H9 (cell line): ENCODE data around the gene DDX28. TPM values are rescaled to one million over a fixed set of nuclear protein-coding genes. Genes with fewer than 3 reads are reported as not detected.

ENCODE experiments used
- DNase-seq: peaks from one replicate; pipeline ENCODE4 v3.0.0-alpha.2; 2017
- H2AFZ ChIP-seq: one replicate; pipeline ENCODE4 v1.6.1; 2013; ENCODE audit warnings: mild to moderate bottlenecking, low read length, control low read depth, moderate library complexity
- H2AK5ac ChIP-seq: 2 replicates; pipeline ENCODE4 v1.6.1; 2013; ENCODE audit warnings: low read length, control low read depth, mixed read lengths; ENCODE audit not compliant: insufficient read length
- H2BK120ac ChIP-seq: one replicate; pipeline ENCODE4 v1.6.1; 2013; ENCODE audit warnings: low read depth, mild to moderate bottlenecking, low read length, control low read depth, inconsistent platforms; ENCODE audit not compliant: poor library complexity, severe bottlenecking
- H2BK12ac ChIP-seq: 2 replicates; pipeline ENCODE4 v1.6.1; 2013; ENCODE audit warnings: low read length, control low read depth, mixed read lengths, low read depth; ENCODE audit not compliant: insufficient read length
- H2BK15ac ChIP-seq: 2 replicates; pipeline ENCODE4 v1.6.1; 2013; ENCODE audit warnings: low read depth, low read length, control low read depth
- H2BK20ac ChIP-seq: one replicate; pipeline ENCODE4 v1.6.1; 2013; ENCODE audit warnings: low read depth, mild to moderate bottlenecking, low read length, control low read depth, inconsistent platforms; ENCODE audit not compliant: poor library complexity, severe bottlenecking
- H2BK5ac ChIP-seq: 2 replicates; pipeline ENCODE4 v1.6.1; 2013; ENCODE audit warnings: low read length, control low read depth, mixed read lengths; ENCODE audit not compliant: insufficient read length
- H3K14ac ChIP-seq: 2 replicates; pipeline ENCODE4 v1.6.1; 2013; ENCODE audit warnings: low read length, control low read depth; ENCODE audit not compliant: insufficient read depth
- H3K18ac ChIP-seq: 2 replicates; pipeline ENCODE4 v1.6.1; 2013; ENCODE audit warnings: low read depth, mild to moderate bottlenecking, mixed read lengths, low read length, control low read depth; ENCODE audit not compliant: insufficient read length
- H3K23ac ChIP-seq: 2 replicates; pipeline ENCODE4 v1.6.1; 2013; ENCODE audit warnings: low read length, control low read depth, mixed read lengths, low read depth; ENCODE audit not compliant: insufficient read length
- H3K23me2 ChIP-seq: 2 replicates; pipeline ENCODE4 v1.6.1; 2013; ENCODE audit warnings: low read depth, mild to moderate bottlenecking, mixed read lengths, low read length, control low read depth; ENCODE audit not compliant: insufficient read length, poor library complexity, severe bottlenecking
- H3K27ac ChIP-seq: 2 replicates; pipeline ENCODE4 v1.5.1; 2013; ENCODE audit warnings: low read length, control low read depth, mixed read lengths, low read depth; ENCODE audit not compliant: insufficient read length
- H3K27me3 ChIP-seq: 2 replicates; pipeline ENCODE4 v1.6.1; 2013; ENCODE audit warnings: low read length, control low read depth, inconsistent platforms; ENCODE audit not compliant: insufficient read depth
- H3K4ac ChIP-seq: 2 replicates; pipeline ENCODE4 v1.6.1; 2013; ENCODE audit warnings: low read depth, mild to moderate bottlenecking, control low read depth, inconsistent platforms, low read length, moderate library complexity
- H3K4me1 ChIP-seq: 2 replicates; pipeline ENCODE4 v1.6.1; 2013; ENCODE audit warnings: low read length, control low read depth, inconsistent platforms; ENCODE audit not compliant: insufficient read depth
- H3K4me2 ChIP-seq: 2 replicates; pipeline ENCODE4 v1.6.1; 2013; ENCODE audit warnings: low read length, control low read depth, mixed read lengths; ENCODE audit not compliant: insufficient read length, insufficient read depth
- H3K56ac ChIP-seq: 2 replicates; pipeline ENCODE4 v1.6.1; 2013; ENCODE audit warnings: low read depth, mild to moderate bottlenecking, mixed read lengths, low read length, control low read depth; ENCODE audit not compliant: insufficient read length
- H3K79me1 ChIP-seq: 2 replicates; pipeline ENCODE4 v1.6.1; 2013; ENCODE audit warnings: low read depth, mild to moderate bottlenecking, moderate library complexity, low read length, control low read depth, inconsistent platforms; ENCODE audit not compliant: insufficient read depth, poor library complexity, severe bottlenecking
- H3K79me2 ChIP-seq: 2 replicates; pipeline ENCODE4 v1.6.1; 2013; ENCODE audit warnings: low read length, control low read depth, inconsistent platforms; ENCODE audit not compliant: insufficient read depth
- H3K9ac ChIP-seq: 2 replicates; pipeline ENCODE4 v1.6.1; 2013; ENCODE audit warnings: low read length, control low read depth, mixed read lengths; ENCODE audit not compliant: insufficient read length; ENCODE audit errors: extremely low read depth
- H3K9me3 ChIP-seq: one replicate; pipeline ENCODE4 v1.6.1; 2013; ENCODE audit warnings: low read depth, low read length, inconsistent platforms; ENCODE audit not compliant: control insufficient read depth
- H3T11ph ChIP-seq: one replicate; pipeline ENCODE4 v1.6.1; 2013; ENCODE audit warnings: mild to moderate bottlenecking, low read length, control low read depth, inconsistent platforms
- H4K20me1 ChIP-seq: one replicate; pipeline ENCODE4 v1.6.1; 2013; ENCODE audit not compliant: control insufficient read depth, insufficient read length, insufficient read depth
- H4K5ac ChIP-seq: 2 replicates; pipeline ENCODE4 v1.6.1; 2013; ENCODE audit warnings: low read depth, mild to moderate bottlenecking, mixed read lengths, low read length, control low read depth; ENCODE audit not compliant: insufficient read length
- H4K8ac ChIP-seq: replicated peaks from 2 replicates; pipeline ENCODE4 v1.6.1; 2013; ENCODE audit warnings: low read length, control low read depth, mixed read lengths, low read depth; ENCODE audit not compliant: insufficient read length
- H4K91ac ChIP-seq: 2 replicates; pipeline ENCODE4 v1.6.1; 2013; ENCODE audit warnings: low read depth, mild to moderate bottlenecking, moderate library complexity, mixed read lengths, low read length, control low read depth; ENCODE audit not compliant: insufficient read length
- H3K27ac Mint-ChIP-seq, 3 experiments: 2 replicates in 2 of 3; 3 replicates in 1 of 3; pipeline ENCODE4 v1.8.0; 2020 to 2021; ENCODE audit warnings: mixed read lengths in 3 of 3, mild to moderate bottlenecking in 1 of 3, moderate library complexity in 1 of 3
- H3K27me3 Mint-ChIP-seq: 2 replicates; pipeline ENCODE4 v1.8.0; 2021; ENCODE audit warnings: low read depth, mild to moderate bottlenecking, moderate library complexity, mixed read lengths
- H3K36me3 Mint-ChIP-seq, 3 experiments: 2 replicates in 2 of 3; 3 replicates in 1 of 3; pipeline ENCODE4 v1.8.0; 2020 to 2021; ENCODE audit warnings: low read depth in 3 of 3, mixed read lengths in 3 of 3; ENCODE audit not compliant: insufficient read depth in 1 of 3
- H3K4me1 Mint-ChIP-seq, 2 experiments: 2 replicates each; pipeline ENCODE4 v1.8.0; 2020; ENCODE audit warnings: mixed read lengths in 2 of 2
- H3K4me3 Mint-ChIP-seq, 2 experiments: 2 replicates in 1 of 2; 3 replicates in 1 of 2; pipeline ENCODE4 v1.8.0; 2020 to 2021; ENCODE audit warnings: mild to moderate bottlenecking in 2 of 2, mixed read lengths in 2 of 2, moderate library complexity in 1 of 2
- H3K9me3 Mint-ChIP-seq, 2 experiments: 2 replicates in 1 of 2; 3 replicates in 1 of 2; pipeline ENCODE4 v1.8.0; 2020; ENCODE audit warnings: mild to moderate bottlenecking in 2 of 2, mixed read lengths in 2 of 2, moderate library complexity in 1 of 2
- WGBS: extraction: QIAGEN DNeasy Blood & Tissue Kit; methylation state at CpG from one replicate; pipeline ENCODE4 v1.1.7; 2013; ENCODE audit warnings: missing lambda C conversion rate, low lambda C conversion rate, mixed read lengths; ENCODE audit not compliant: insufficient read length; ENCODE audit errors: extremely low coverage; 5-methylcytosine and 5-hydroxymethylcytosine counted together
- total RNA-seq: library from RNA; stranded (reverse); gene quantifications from 2 replicates; pipeline ENCODE4 v1.2.1, GENCODE V29; 2021
- TF ChIP-seq, protein P1 (sequence below): fragments of 200-600 bp; sonication (generic); conservative IDR thresholded peaks from 3 replicates; pipeline ENCODE4 v1.8.0; 2021; ENCODE audit warnings: antibody characterized with exemption, mild to moderate bottlenecking

The DDX28 gene
- total RNA-seq, 1 experiment from 2014 or later: 22.9 TPM

DNA sequence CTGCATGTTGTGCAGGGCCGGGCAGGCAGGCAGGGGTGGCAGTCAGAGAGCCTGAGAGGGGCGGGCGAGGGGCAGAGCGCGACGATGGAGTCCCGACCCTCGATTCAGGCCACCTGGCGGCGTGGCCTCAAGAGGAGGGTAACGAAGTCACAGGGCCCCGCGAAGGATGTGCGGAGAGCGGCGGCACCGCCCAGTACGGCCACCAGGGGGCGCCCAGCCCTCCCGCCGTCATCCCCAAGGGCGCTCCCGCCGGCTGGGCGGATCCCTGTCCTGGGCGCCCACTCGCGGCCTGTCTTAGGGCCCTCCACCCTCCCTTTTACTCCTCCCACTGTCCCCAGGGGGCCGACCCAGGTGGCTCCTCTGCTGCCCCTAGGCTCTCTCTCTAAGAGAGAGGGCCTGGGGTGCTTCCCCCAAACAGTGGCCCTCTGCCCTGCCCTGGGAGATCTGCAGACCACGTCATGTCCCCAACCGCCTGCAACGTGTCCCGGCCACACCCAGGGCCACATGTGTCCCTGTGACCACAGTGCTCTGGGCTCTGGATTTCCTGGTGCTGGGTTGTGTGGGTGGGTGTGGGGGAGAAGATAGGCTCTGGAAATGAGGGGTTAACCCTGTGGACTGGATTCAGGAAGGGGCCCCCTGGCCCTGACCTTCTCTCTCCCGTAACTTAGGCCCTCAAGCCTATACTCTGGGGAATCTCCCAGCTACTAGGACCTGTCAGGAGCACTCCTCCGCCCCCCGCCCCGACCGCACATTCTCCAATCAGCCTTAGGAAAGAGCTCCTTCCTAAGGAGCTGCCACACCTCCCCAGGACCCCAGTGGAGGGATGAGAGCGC is 29.6 kb downstream of the DDX28 start:
- H3K4me2 ChIP-seq: no peak overlapping the region
- no peak overlapping the region for H3K4ac ChIP-seq
- H3K9ac ChIP-seq: no peak overlapping the region
- H4K20me1 ChIP-seq: no peaks in the 10 kb centered on the region
- no peak overlapping the region for H4K5ac ChIP-seq
- H2BK20ac ChIP-seq: no peak overlapping the region
- Mint-ChIP-seq H3K27me3 (peaks cover 28% of the 10 kb centered on the region), H3K4me3 (peak overlapping the region in 1 of 2 experiments; percentile 20; a peak in 1 of 5 replicates), H3K4me1 (0 out of 4 replicates have a peak, but pooled peaks cover 0 to 2% of the 10 kb centered on the region in 2 experiments), H3K27ac (no peak overlapping the region), H3K36me3 (no peaks in the 10 kb centered on the region), H3K9me3 (no peaks in the 10 kb centered on the region)
- no peak overlapping the region for H2BK15ac ChIP-seq
- DNase-seq: peak; percentile 85
- H4K91ac ChIP-seq: no peak overlapping the region
- no peak overlapping the region for H3K14ac ChIP-seq
- H3T11ph ChIP-seq: no peak overlapping the region
- H2AK5ac ChIP-seq: no peak overlapping the region
- H3K23me2 ChIP-seq: no peaks in the 10 kb centered on the region
- H2BK12ac ChIP-seq: no peak overlapping the region
- H3K56ac ChIP-seq: no peak overlapping the region
- no peaks in the 10 kb centered on the region for H3K9me3 ChIP-seq
- WGBS: no CpG with 5 or more reads among the region's 39 CpGs
- H3K27me3 ChIP-seq: no peaks in the 10 kb centered on the region
- H3K18ac ChIP-seq: peak overlapping the region; percentile 27
- H4K8ac ChIP-seq: no peak overlapping the region
- H3K27ac ChIP-seq: no peak overlapping the region
- H3K4me1 ChIP-seq: no peaks in the 10 kb centered on the region
- H3K23ac ChIP-seq: no peak overlapping the region
- no peaks in the 10 kb centered on the region for H3K79me1 ChIP-seq
- H3K79me2 ChIP-seq: no peaks in the 10 kb centered on the region
- TF ChIP-seq, protein P1, sequence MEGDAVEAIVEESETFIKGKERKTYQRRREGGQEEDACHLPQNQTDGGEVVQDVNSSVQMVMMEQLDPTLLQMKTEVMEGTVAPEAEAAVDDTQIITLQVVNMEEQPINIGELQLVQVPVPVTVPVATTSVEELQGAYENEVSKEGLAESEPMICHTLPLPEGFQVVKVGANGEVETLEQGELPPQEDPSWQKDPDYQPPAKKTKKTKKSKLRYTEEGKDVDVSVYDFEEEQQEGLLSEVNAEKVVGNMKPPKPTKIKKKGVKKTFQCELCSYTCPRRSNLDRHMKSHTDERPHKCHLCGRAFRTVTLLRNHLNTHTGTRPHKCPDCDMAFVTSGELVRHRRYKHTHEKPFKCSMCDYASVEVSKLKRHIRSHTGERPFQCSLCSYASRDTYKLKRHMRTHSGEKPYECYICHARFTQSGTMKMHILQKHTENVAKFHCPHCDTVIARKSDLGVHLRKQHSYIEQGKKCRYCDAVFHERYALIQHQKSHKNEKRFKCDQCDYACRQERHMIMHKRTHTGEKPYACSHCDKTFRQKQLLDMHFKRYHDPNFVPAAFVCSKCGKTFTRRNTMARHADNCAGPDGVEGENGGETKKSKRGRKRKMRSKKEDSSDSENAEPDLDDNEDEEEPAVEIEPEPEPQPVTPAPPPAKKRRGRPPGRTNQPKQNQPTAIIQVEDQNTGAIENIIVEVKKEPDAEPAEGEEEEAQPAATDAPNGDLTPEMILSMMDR: peak; percentile 100
- no peak overlapping the region for H2BK120ac ChIP-seq
- no peak overlapping the region for H2AFZ ChIP-seq
- H2BK5ac ChIP-seq: no peak overlapping the region
